Transverse colon (tissue), 4 donors: ENCODE data around the gene BCL2L13.

Source experiments
- CTCF ChIP-seq, 5 experiments: fragments of 200-600 bp in 3 of 5; fragments of 450-650 bp in 2 of 5; sonication (generic) in 3 of 5; IDR thresholded peaks; 1 replicate in 2 of 5; 2 replicates in 3 of 5; pipeline ENCODE4 v1.5.1; 2016 to 2017; ENCODE audit warnings: antibody characterized with exemption in 5 of 5, inconsistent platforms in 3 of 5, mild to moderate bottlenecking in 2 of 5, moderate library complexity in 1 of 5
- POLR2AphosphoS5 ChIP-seq, 3 donors: sonication (generic); formaldehyde crosslinking; IDR thresholded peaks; one replicate each; pipeline ENCODE4 v1.6.1; 2016; ENCODE audit warnings: antibody characterized with exemption in 3 of 3

- TF ChIP-seq POLR2AphosphoS5 (IDR thresholded peaks at IDR 0.05) (no peak), CTCF (IDR thresholded peaks at IDR 0.05) (no peak)
Observed at GRCh38 chr22:17753401-17753989, 114.9 kb downstream of the BCL2L13 start.
